SU-DHL-6 (cell line): ENCODE data around the gene THSD4.

ENCODE experiments used
- CTCF ChIP-seq: fragments of 200-600 bp; sonication (generic); IDR thresholded peaks from one replicate; pipeline ENCODE4 v1.5.1; 2017; ENCODE audit warnings: antibody characterized with exemption, mild to moderate bottlenecking, low read length, moderate library complexity; ENCODE audit not compliant: insufficient read depth, poor library complexity, severe bottlenecking
- EZH2phosphoT487 ChIP-seq: fragments of 200-600 bp; sonication (generic), shearing (Covaris generic); conservative IDR thresholded peaks from 2 replicates; pipeline ENCODE4 v1.6.1; 2018; ENCODE audit warnings: mild to moderate bottlenecking, antibody characterized with exemption, low read length, moderate library complexity, mixed read lengths

- no peak for TF ChIP-seq CTCF
- TF ChIP-seq EZH2phosphoT487 = no peak
Measured at GRCh38 chr15:71333839-71334238, 218.6 kb downstream of the THSD4 start.
